Esophagus squamous epithelium (tissue), 5 donors: Measurements from ENCODE around the gene ATAD1. TPM values are rescaled to one million over a fixed set of nuclear protein-coding genes. Genes with fewer than 3 reads are reported as not detected.
"Not testable (repeated sequence)": the region's sequence is repeated elsewhere in the genome, so short reads cannot be mapped to it uniquely, and the experiment has no call there.

Source experiments
- DNase-seq: peaks from one replicate; lab custom pipeline; 2025; lab: John Stamatoyannopoulos, UW
- H3K27ac ChIP-seq, 4 donors: fragments of 200-600 bp; sonication (generic); one replicate each; pipeline ENCODE4 v1.5.1; 2016 to 2019; ENCODE audit warnings: mild to moderate bottlenecking in 1 of 4
- H3K27me3 ChIP-seq, 4 donors: fragments of 200-600 bp; sonication (generic); 1 replicate in 3 of 4; 2 replicates in 1 of 4; pipeline versions ENCODE4 v1.5.1 to v1.6.0; 2017 to 2021; ENCODE audit warnings: antibody characterized with exemption in 1 of 4
- H3K36me3 ChIP-seq, 3 donors: fragments of 200-600 bp; sonication (generic); one replicate each; pipeline ENCODE4 v1.5.1; 2016 to 2019
- H3K4me1 ChIP-seq, 3 donors: fragments of 200-600 bp; sonication (generic); one replicate each; pipeline ENCODE4 v1.5.1; 2017 to 2019
- H3K4me3 ChIP-seq, 4 donors: fragments of 200-600 bp; sonication (generic); 1 replicate in 3 of 4; 2 replicates in 1 of 4; pipeline ENCODE4 v1.5.1; 2016 to 2019; ENCODE audit warnings: mild to moderate bottlenecking in 2 of 4, moderate library complexity in 1 of 4
- H3K9me3 ChIP-seq, 3 donors: fragments of 200-600 bp; sonication (generic); one replicate each; pipeline ENCODE4 v1.5.1; 2016 to 2019
- CTCF ChIP-seq, 6 experiments: fragments of 450-650 bp in 4 of 6; fragments of 200-600 bp in 2 of 6; sonication (generic) in 2 of 6; IDR thresholded peaks; one replicate each; pipeline ENCODE4 v1.5.1; 2016 to 2019; ENCODE audit warnings: antibody characterized with exemption in 6 of 6, mild to moderate bottlenecking in 4 of 6, moderate library complexity in 4 of 6
- POLR2A ChIP-seq, 4 donors: fragments of 450-650 bp; IDR thresholded peaks; one replicate each; pipeline ENCODE4 v1.6.1; 2017; ENCODE audit warnings: antibody characterized with exemption in 4 of 4, mild to moderate bottlenecking in 4 of 4, moderate library complexity in 3 of 4
- WGBS, 2 donors: methylation state at CpG; one replicate each; pipeline ENCODE4 v1.1.5; 2018; 5-methylcytosine and 5-hydroxymethylcytosine counted together
- intact Hi-C: fragments of 100-400 bp; cut with DNase I; formaldehyde crosslinking; loops from one replicate; pipeline ENCODE4 v1.15.0; 2022
- total RNA-seq, 4 donors: library from RNA; depleted of rRNA; stranded (reverse); fragments of >200 nt; gene quantifications; one replicate each; pipeline ENCODE4 v1.1.0, GENCODE V29; 2016
- donor health status: DM: yes; HTN: yes; CAD: no.

ATAD1 gene
- total RNA-seq, 4 donors from 2014 or later, result 22.3 to 30.1 (median 26.2) TPM

GRCh38 chr10:87861953-87862678, 44.1 kb upstream of the ATAD1 start:
- Histone ChIP-seq H3K27ac (peak overlapping the region; percentile 96 to 99 (median 98)), H3K4me1 (peaks cover 4 to 20% (median 10%) of the 10 kb centered on the region in 3 donors), H3K27me3 (no peaks in the 10 kb centered on the region), H3K36me3 (no peaks in the 10 kb centered on the region), H3K9me3 (no peaks in the 10 kb centered on the region), H3K4me3 (peak overlapping the region; percentile 69 to 97 (median 92))
- TF ChIP-seq CTCF (IDR thresholded peaks at IDR 0.05) (peak in 3 of 6 experiments; percentile 24 to 29 (median 27)), POLR2A (IDR thresholded peaks at IDR 0.05) (peak in 2 of 4 donors; percentile 42 to 82)
- 1 to 5% methylated on average over 13 to 18 of the region's 57 CpGs for WGBS, 2 donors
- peak; percentile 92 for DNase-seq
- intact Hi-C loops, result loop anchor here (10.0 kb wide), 1 partner anchor 693 kb away; no protein-coding TSS in a partner anchor

GRCh38 chr10:87861566-87861952, 43.5 kb upstream of the ATAD1 start:
- Histone ChIP-seq H3K36me3 (no peaks in the 10 kb centered on the region), H3K4me1 (peaks cover 4 to 18% (median 10%) of the 10 kb centered on the region in 3 donors), H3K4me3 (peak overlapping the region; percentile 69 to 97 (median 92)), H3K9me3 (no peaks in the 10 kb centered on the region), H3K27me3 (no peaks in the 10 kb centered on the region), H3K27ac (peak overlapping the region; percentile 96 to 99 (median 98))
- TF ChIP-seq CTCF (IDR thresholded peaks at IDR 0.05), result no peak
- TF ChIP-seq POLR2A (IDR thresholded peaks at IDR 0.05), result no peak
- DNase-seq, result no peak
- intact Hi-C loops, result loop anchor here (10.0 kb wide), 1 partner anchor 693 kb away; no protein-coding TSS in a partner anchor
- 2 to 4% methylated on average over 9 to 13 of the region's 16 CpGs for WGBS, 2 donors

- no peaks in the 10 kb centered on the region for H3K27me3 ChIP-seq
- H3K36me3 ChIP-seq, result no peaks in the 10 kb centered on the region
- 71 to 75% methylated on average over 4 of the region's 4 CpGs for WGBS, 2 donors
- DNase-seq, result no peak
- H3K4me3 ChIP-seq, result peak overlapping the region in 2 of 4 donors; percentile 92 to 97
- H3K4me1 ChIP-seq, result peaks cover 4 to 18% (median 10%) of the 10 kb centered on the region in 3 donors
- intact Hi-C loops, result loop anchor here (10.0 kb wide), 1 partner anchor 694 kb away; no protein-coding TSS in a partner anchor
- peak overlapping the region; percentile 96 to 99 (median 98) for H3K27ac ChIP-seq
- H3K9me3 ChIP-seq, result no peaks in the 10 kb centered on the region
- TF ChIP-seq CTCF (IDR thresholded peaks at IDR 0.05) (no peak), POLR2A (IDR thresholded peaks at IDR 0.05) (no peak)
Observed at GRCh38 chr10:87860816-87861403, 42.9 kb upstream of the ATAD1 start.

- DNase-seq, result no peak
- intact Hi-C loops, result loop anchor here (10.0 kb wide), 1 partner anchor 695 kb away; no protein-coding TSS in a partner anchor
- Histone ChIP-seq H3K4me1 (peaks cover 4 to 18% (median 10%) of the 10 kb centered on the region in 3 donors), H3K9me3 (no peaks in the 10 kb centered on the region), H3K36me3 (no peaks in the 10 kb centered on the region), H3K27ac (peak overlapping the region in 3 of 4 donors; percentile 12 to 99 (median 18)), H3K27me3 (no peaks in the 10 kb centered on the region), H3K4me3 (no peak overlapping the region)
- WGBS, 2 donors, result 51 to 66% methylated on average over 3 of the region's 3 CpGs
- TF ChIP-seq CTCF (IDR thresholded peaks at IDR 0.05) (peak; percentile 21 to 63 (median 38)), POLR2A (IDR thresholded peaks at IDR 0.05) (no peak)
Observed at GRCh38 chr10:87860156-87860795, 42.2 kb upstream of the ATAD1 start.

GRCh38 chr10:87855665-87856064, 37.6 kb upstream of the ATAD1 start:
- H3K36me3 ChIP-seq, H3K27ac ChIP-seq, H3K27me3 ChIP-seq, H3K4me1 ChIP-seq, H3K4me3 ChIP-seq, DNase-seq, H3K9me3 ChIP-seq: not testable (repeated sequence)
- intact Hi-C loops, result loop anchor here (10.0 kb wide), 1 partner anchor 529 kb away; no protein-coding TSS in a partner anchor
- WGBS, 2 donors, result 81 to 89% methylated on average over 4 of the region's 4 CpGs

- DNase-seq, H3K4me3 ChIP-seq, H3K27ac ChIP-seq, H3K36me3 ChIP-seq, H3K9me3 ChIP-seq, H3K27me3 ChIP-seq, H3K4me1 ChIP-seq: not testable (repeated sequence)
- intact Hi-C loops, result loop anchor here (10.0 kb wide), 1 partner anchor 530 kb away; no protein-coding TSS in a partner anchor
- WGBS, 2 donors, result 90 to 91% methylated on average over 5 of the region's 5 CpGs
Observed at GRCh38 chr10:87855247-87855646, 37.2 kb upstream of the ATAD1 start.
